ENCODE results near the gene PRKG1.

PRKG1 gene

GRCh38 chr10:51745397-51745796 lies 671.1 kb downstream of the PRKG1 start:
- Histone ChIP-seq H3K27ac (ENCODE audit: low read depth, low read length) (no peak overlapping the region), H4K12ac (ENCODE audit: low read depth, low read length) (no peak overlapping the region), H3K4me3 (ENCODE audit: low read depth, low read length) (no peak overlapping the region), H2AK5ac (ENCODE audit: low read length) (no peak overlapping the region), H3K14ac (ENCODE audit: low read length) (no peak overlapping the region), H4K8ac (ENCODE audit: low read depth, low read length) (no peak overlapping the region), H3K4me1 (ENCODE audit: control insufficient read depth in 1 of 2, insufficient read depth in 2 of 2, low read length in 2 of 2) (no peaks in the 10 kb centered on the region), H3K4ac (ENCODE audit: low read depth, low read length) (no peak overlapping the region), H3K27me3 (ENCODE audit: insufficient read depth, low read length) (no peaks in the 10 kb centered on the region), H3K36me3 (ENCODE audit: control insufficient read depth in 1 of 2, insufficient read depth in 2 of 2, low read length in 2 of 2) (no peaks in the 10 kb centered on the region), H2AFZ (ENCODE audit: insufficient read depth, low read length, poor library complexity) (no peak overlapping the region), H3K4me2 (ENCODE audit: low read length) (no peak overlapping the region), H3K9me3 (ENCODE audit: insufficient read depth, low read depth, low read length) (no peaks in the 10 kb centered on the region), H4K91ac (ENCODE audit: low read depth, low read length) (no peak overlapping the region), H2BK120ac (ENCODE audit: insufficient read depth, low read length, poor library complexity) (no peak overlapping the region), H3K18ac (ENCODE audit: low read length) (no peak overlapping the region), H2BK5ac (ENCODE audit: low read depth, low read length, poor library complexity) (no peak overlapping the region), H2BK12ac (ENCODE audit: low read length) (no peak overlapping the region), H3K9ac (ENCODE audit: low read length) (no peak overlapping the region), H3K79me1 (ENCODE audit: low read length) (no peaks in the 10 kb centered on the region), H3K79me2 (ENCODE audit: control insufficient read depth, insufficient read depth, low read length, poor library complexity) (no peaks in the 10 kb centered on the region), H3K23ac (ENCODE audit: low read length) (no peak overlapping the region)
- whole genome bisulfite sequencing (ENCODE audit: extremely low coverage, insufficient coverage, insufficient read length) = no CpG with 5 or more reads among the region's 2 CpGs
- no peak for DNase-seq

DNA sequence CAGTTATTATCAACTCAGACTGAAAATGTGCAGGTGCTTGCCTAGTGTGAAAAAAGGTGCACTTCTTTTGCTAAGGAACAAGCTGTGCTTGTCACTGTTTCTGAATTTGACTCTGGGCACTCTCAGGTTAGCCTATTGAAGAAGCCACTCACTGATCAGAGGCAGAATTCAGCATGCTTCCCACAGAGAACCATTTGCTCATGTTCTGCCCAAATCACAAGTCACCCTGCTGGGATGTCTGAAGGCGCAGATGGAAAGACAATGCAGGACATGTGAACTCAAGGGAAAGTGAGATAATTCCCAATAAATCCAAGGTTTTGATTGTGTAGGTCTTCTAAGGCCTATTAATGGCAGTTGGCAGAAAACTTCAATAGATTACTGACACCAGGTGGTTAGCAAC lies 672.9 kb downstream of the PRKG1 start:
- Histone ChIP-seq H3K4me1 (ENCODE audit: control insufficient read depth in 1 of 2, insufficient read depth in 2 of 2, low read length in 2 of 2) (no peaks in the 10 kb centered on the region), H4K12ac (ENCODE audit: low read depth, low read length) (no peak overlapping the region), H3K23ac (ENCODE audit: low read length) (no peak overlapping the region), H3K14ac (ENCODE audit: low read length) (no peak overlapping the region), H3K9ac (ENCODE audit: low read length) (no peak overlapping the region), H4K91ac (ENCODE audit: low read depth, low read length) (no peak overlapping the region), H2BK120ac (ENCODE audit: insufficient read depth, low read length, poor library complexity) (no peak overlapping the region), H3K4ac (ENCODE audit: low read depth, low read length) (no peak overlapping the region), H4K8ac (ENCODE audit: low read depth, low read length) (no peak overlapping the region), H3K79me1 (ENCODE audit: low read length) (no peaks in the 10 kb centered on the region), H3K36me3 (ENCODE audit: control insufficient read depth in 1 of 2, insufficient read depth in 2 of 2, low read length in 2 of 2) (no peaks in the 10 kb centered on the region), H3K27ac (ENCODE audit: low read depth, low read length) (no peak overlapping the region), H3K27me3 (ENCODE audit: insufficient read depth, low read length) (no peaks in the 10 kb centered on the region), H3K4me2 (ENCODE audit: low read length) (no peak overlapping the region), H3K79me2 (ENCODE audit: control insufficient read depth, insufficient read depth, low read length, poor library complexity) (no peaks in the 10 kb centered on the region), H2AFZ (ENCODE audit: insufficient read depth, low read length, poor library complexity) (no peak overlapping the region), H3K18ac (ENCODE audit: low read length) (no peak overlapping the region), H2AK5ac (ENCODE audit: low read length) (no peak overlapping the region), H3K4me3 (ENCODE audit: low read depth, low read length) (no peak overlapping the region), H2BK5ac (ENCODE audit: low read depth, low read length, poor library complexity) (no peak overlapping the region), H2BK12ac (ENCODE audit: low read length) (no peak overlapping the region), H3K9me3 (ENCODE audit: insufficient read depth, low read depth, low read length) (no peaks in the 10 kb centered on the region)
- no peak for DNase-seq
- WGBS (ENCODE audit: extremely low coverage, insufficient coverage, insufficient read length) = no CpG with 5 or more reads among the region's 1 CpG

- no peak overlapping the region for H4K12ac ChIP-seq (ENCODE audit: low read depth, low read length)
Observed at GRCh38 chr10:51748959-51749358, 674.7 kb downstream of the PRKG1 start.

DNA sequence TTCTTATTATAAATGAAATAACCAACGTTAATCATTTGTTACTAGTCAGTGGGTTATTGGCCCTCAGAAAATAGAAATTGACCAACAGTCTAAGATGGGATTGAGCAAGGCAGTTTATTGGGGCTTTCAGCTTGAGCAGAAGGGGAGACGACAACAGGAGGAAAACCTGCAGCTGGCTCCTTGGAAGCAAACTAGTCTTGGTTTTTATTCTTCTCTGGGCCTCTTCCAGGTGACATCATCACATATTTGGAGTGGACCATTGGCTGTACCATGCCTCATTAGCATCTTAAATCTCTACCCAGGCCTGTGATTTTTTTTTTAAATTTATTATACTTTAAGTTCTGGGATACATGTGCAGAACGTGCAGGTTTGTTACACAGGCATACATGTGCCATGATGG lies 684.1 kb downstream of the PRKG1 start:
- Histone ChIP-seq H3K4me1 (ENCODE audit: control insufficient read depth in 1 of 2, insufficient read depth in 2 of 2, low read length in 2 of 2) (no peaks in the 10 kb centered on the region), H3K36me3 (ENCODE audit: control insufficient read depth in 1 of 2, insufficient read depth in 2 of 2, low read length in 2 of 2) (no peaks in the 10 kb centered on the region), H3K27me3 (ENCODE audit: insufficient read depth, low read length) (no peaks in the 10 kb centered on the region), H2BK120ac (ENCODE audit: insufficient read depth, low read length, poor library complexity) (no peak overlapping the region), H3K23ac (ENCODE audit: low read length) (no peak overlapping the region), H4K12ac (ENCODE audit: low read depth, low read length) (no peak overlapping the region), H3K9ac (ENCODE audit: low read length) (no peak overlapping the region), H3K4me3 (ENCODE audit: low read depth, low read length) (no peak overlapping the region), H2BK12ac (ENCODE audit: low read length) (no peak overlapping the region), H3K79me1 (ENCODE audit: low read length) (no peaks in the 10 kb centered on the region), H4K8ac (ENCODE audit: low read depth, low read length) (no peak overlapping the region), H4K91ac (ENCODE audit: low read depth, low read length) (no peak overlapping the region), H2BK5ac (ENCODE audit: low read depth, low read length, poor library complexity) (no peak overlapping the region), H3K14ac (ENCODE audit: low read length) (no peak overlapping the region), H3K4me2 (ENCODE audit: low read length) (no peak overlapping the region), H2AK5ac (ENCODE audit: low read length) (no peak overlapping the region), H3K27ac (ENCODE audit: low read depth, low read length) (no peak overlapping the region), H3K18ac (ENCODE audit: low read length) (no peak overlapping the region), H3K79me2 (ENCODE audit: control insufficient read depth, insufficient read depth, low read length, poor library complexity) (no peaks in the 10 kb centered on the region), H3K9me3 (ENCODE audit: insufficient read depth, low read depth, low read length) (no peaks in the 10 kb centered on the region), H2AFZ (ENCODE audit: insufficient read depth, low read length, poor library complexity) (no peak overlapping the region), H3K4ac (ENCODE audit: low read depth, low read length) (no peak overlapping the region)
- DNase-seq = no peak
- WGBS (ENCODE audit: extremely low coverage, insufficient coverage, insufficient read length) = no CpG with 5 or more reads among the region's 3 CpGs

More at GRCh38 chr10:51748959-51749358, 674.7 kb downstream of the PRKG1 start:
- H4K91ac ChIP-seq (ENCODE audit: low read depth, low read length) = no peak overlapping the region
- H3K18ac ChIP-seq (ENCODE audit: low read length) = no peak overlapping the region
- H4K8ac ChIP-seq (ENCODE audit: low read depth, low read length) = no peak overlapping the region
- no peaks in the 10 kb centered on the region for H3K27me3 ChIP-seq (ENCODE audit: insufficient read depth, low read length)
- no peaks in the 10 kb centered on the region for H3K36me3 ChIP-seq (ENCODE audit: control insufficient read depth in 1 of 2, insufficient read depth in 2 of 2, low read length in 2 of 2)
- H3K4me1 ChIP-seq (ENCODE audit: control insufficient read depth in 1 of 2, insufficient read depth in 2 of 2, low read length in 2 of 2) = no peaks in the 10 kb centered on the region
- peak; percentile 18 to 83 for DNase-seq
- H3K9me3 ChIP-seq (ENCODE audit: insufficient read depth, low read depth, low read length) = no peaks in the 10 kb centered on the region
- no peak overlapping the region for H3K4ac ChIP-seq (ENCODE audit: low read depth, low read length)
- H3K4me3 ChIP-seq (ENCODE audit: low read depth, low read length) = no peak overlapping the region
- no peak overlapping the region for H2BK12ac ChIP-seq (ENCODE audit: low read length)
- H3K4me2 ChIP-seq (ENCODE audit: low read length) = no peak overlapping the region
- no peaks in the 10 kb centered on the region for H3K79me2 ChIP-seq (ENCODE audit: control insufficient read depth, insufficient read depth, low read length, poor library complexity)
- H2BK120ac ChIP-seq (ENCODE audit: insufficient read depth, low read length, poor library complexity) = no peak overlapping the region
- no peaks in the 10 kb centered on the region for H3K79me1 ChIP-seq (ENCODE audit: low read length)
- H3K9ac ChIP-seq (ENCODE audit: low read length) = no peak overlapping the region
- H2BK5ac ChIP-seq (ENCODE audit: low read depth, low read length, poor library complexity) = no peak overlapping the region
- H3K27ac ChIP-seq (ENCODE audit: low read depth, low read length) = no peak overlapping the region
- H2AFZ ChIP-seq (ENCODE audit: insufficient read depth, low read length, poor library complexity) = no peak overlapping the region
- no peak overlapping the region for H3K23ac ChIP-seq (ENCODE audit: low read length)
- H2AK5ac ChIP-seq (ENCODE audit: low read length) = no peak overlapping the region
- H3K14ac ChIP-seq (ENCODE audit: low read length) = no peak overlapping the region
- WGBS (ENCODE audit: extremely low coverage, insufficient coverage, insufficient read length) = no CpG with 5 or more reads among the region's 1 CpG

All from trophoblast cell (in vitro differentiated cells and primary cell).